RPMI8226 (cell line): ENCODE measurements around the gene ALG6.
"Not testable (repeated sequence)": the region's sequence is repeated elsewhere in the genome, so short reads cannot be mapped to it uniquely, and the experiment has no call there.

Experiments
- DNase-seq: peaks from one replicate; pipeline ENCODE4 v3.0.0-alpha.2; 2015

The ALG6 gene

GRCh38 chr1:63328781-63329180 is 38.6 kb upstream of the ALG6 start:
- DNase-seq = no peak

DNA sequence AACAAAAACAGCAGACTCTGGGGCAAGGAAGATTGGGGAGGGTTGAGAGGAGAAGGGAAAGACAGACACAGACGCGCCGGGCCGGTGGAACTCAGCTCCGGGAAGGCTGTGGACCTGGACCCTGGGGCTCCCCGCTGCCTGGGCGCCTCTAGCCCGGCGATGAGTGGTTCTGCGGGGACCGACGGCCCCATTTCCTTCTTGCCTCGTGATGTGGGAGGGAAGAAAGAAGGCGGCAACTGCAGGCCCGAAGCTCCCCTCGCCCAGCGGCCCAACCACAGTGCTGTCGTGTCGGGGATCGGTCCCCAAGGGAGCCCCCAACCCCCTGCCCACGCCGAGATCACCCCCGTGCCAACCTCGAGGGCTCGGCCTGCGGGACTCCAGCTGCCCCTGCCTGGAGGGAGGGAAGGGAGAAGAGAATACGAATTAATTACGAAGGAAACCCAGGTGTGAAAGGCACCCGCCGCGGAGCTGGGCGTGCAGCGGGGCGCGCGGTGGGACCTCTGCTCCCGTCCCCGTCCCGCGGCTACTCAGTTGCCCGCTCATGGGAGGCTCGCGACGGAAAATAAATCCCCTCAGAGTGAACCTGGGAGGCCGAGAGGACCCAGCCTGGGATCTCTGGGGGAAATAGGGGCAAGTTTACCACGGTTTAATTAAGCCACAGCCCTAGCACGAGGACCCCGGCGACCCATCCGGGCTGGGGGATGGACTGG is 37.7 kb upstream of the ALG6 start:
- DNase-seq = no peak

DNA sequence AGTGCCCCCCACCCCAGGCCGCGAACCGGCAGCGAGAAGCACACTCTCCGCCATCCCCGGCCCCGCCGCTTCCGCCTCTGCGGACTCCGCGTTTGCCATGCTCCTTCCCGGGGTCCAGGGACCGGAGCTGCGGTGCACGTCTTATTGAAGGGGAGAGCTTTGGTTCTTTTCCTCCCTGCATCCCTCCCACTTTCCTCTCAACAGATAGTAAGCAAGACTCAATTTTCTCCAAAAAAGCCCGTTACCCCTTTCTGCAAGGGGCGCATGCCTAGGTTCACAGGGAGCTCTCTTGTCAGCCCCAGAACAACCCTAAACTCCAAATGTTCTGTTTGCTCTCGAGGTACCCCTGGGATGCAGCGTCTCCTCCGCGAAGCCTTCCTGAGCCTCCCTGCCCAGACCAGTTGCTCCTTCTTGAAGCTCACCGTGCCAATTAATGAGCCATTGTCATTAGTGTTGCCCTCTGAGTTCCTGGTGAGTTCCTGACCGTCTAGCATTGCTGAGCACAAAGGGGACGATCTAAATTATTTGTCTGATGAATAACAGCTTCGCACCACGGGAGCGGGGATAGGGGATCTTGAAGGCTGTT is 37.0 kb upstream of the ALG6 start:
- no peak for DNase-seq

DNA sequence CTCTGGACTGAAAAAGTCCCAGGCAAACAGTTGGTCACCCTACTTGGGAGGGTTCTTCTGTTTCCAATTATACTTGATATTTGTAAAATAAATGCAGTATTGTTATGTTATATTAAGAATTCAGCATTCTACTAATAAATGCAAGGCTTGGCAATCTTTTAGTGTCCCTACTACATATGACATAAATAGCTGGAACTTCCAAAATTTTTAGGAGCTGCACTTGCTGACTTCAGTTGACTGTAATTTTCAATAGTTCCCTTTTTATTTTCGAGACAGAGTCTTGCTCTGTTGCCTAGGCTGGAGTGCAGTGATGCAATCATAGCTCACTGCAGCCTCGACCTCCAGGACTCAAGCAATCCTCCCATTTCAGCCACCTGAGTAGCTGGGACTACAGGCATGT is 25.0 kb upstream of the ALG6 start:
- DNase-seq = no peak

GRCh38 chr1:63343922-63344321 is 23.5 kb upstream of the ALG6 start:
- DNase-seq = no peak

DNA sequence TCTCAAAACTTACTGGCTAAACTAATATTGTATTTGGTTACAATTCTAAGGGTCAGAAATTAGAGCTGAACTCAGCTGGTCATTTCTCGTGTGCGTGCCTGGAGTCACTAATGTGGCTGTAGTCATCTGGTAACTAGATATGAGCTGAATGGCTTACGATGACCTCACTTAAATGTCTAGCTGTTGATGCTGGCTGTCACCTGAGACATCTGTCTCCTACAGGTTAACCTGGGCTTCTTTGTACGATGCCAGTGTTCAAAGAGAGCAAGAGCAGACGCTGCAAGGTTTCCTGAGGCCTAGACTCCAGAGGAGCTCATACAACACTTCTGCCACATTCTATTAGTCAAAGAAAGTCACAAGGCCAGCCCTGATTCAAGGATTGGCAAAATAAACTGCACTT is 17.1 kb upstream of the ALG6 start:
- DNase-seq = no peak

DNA sequence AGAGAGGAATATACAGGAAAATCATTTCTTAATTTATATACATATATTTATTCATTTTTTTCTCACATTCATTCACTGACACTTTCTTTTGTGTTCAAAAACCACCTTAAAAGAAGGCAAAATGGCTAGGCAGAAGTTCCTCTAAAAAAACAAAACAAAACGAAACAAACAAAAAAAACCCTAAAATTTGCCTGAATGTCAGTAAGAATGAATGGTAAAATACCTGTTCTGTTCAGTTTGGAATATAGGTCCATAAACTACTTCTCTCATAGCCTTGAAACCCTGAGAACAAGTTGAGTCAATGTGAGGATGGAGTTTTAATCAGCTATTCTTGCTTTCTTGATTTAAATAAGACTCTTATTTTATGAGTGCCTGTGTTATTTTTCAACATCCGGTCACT is 14.7 kb upstream of the ALG6 start:
- DNase-seq = no peak

DNA sequence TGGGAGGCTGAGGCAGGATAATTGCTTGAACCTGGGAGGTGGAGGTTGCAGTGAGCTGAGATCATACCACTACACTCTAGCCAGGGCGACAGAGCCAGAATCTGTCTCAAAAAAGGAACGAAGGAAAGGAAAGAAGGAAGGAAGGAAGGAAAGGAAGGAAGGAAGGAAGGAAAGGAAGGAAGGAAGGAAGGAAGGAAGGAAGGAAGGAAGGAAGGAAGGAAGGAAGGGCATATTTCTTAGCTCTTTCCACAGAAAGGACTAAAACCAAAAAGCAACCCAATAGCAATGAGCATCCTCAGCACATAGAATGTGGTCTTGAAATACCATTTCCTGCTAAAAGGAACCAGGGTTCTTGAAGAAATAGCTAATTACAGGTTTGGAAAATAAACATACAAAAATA is 11.2 kb upstream of the ALG6 start:
- DNase-seq = not testable (repeated sequence)

GRCh38 chr1:63359561-63359960 is 7.9 kb upstream of the ALG6 start:
- no peak for DNase-seq

GRCh38 chr1:63362073-63362472 is 5.4 kb upstream of the ALG6 start:
- DNase-seq = no peak

DNA sequence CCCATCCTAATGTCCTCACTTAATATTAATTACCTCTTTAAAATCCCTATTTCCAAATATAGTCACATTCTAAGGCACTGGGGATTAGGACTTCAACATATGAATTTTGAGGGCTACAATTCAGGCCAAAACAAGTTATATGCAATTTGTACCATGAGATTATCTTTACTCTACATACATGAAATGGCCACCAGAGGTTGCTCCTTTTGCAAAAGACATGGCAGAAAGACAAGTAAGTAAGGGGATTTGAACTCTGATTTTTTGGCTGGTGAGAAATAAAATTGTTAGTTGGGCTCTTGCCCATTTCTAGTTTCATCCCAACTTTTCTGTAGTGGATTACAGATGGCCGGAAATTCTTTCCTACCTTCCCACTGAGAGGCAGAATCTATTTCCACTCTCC is 4.8 kb upstream of the ALG6 start:
- DNase-seq = no peak

GRCh38 chr1:63363014-63363413 is 4.4 kb upstream of the ALG6 start:
- DNase-seq = no peak

DNA sequence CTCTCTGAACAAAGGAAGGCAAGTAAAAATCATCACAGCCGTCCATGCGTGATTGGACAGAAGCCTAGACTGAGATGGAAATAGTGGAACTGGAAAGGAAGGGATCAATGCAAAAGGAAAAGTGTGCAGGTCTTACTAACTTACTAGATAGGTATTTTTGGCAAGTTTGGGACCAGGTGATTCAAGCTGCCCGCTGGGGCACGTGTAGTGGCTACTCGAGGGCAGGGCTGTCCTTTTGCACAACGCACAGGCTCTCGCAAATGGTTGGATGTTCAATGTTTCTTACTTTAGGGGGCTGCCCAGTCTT is 566 bp upstream of the ALG6 start:
- DNase-seq = no peak

- no peak for DNase-seq
These were observed 704 bp downstream of the ALG6 start for GRCh38 chr1:63368131-63368530.

GRCh38 chr1:63379583-63379982 is 12.2 kb downstream of the ALG6 start:
- DNase-seq = no peak

GRCh38 chr1:63381741-63382140 is 14.3 kb downstream of the ALG6 start:
- DNase-seq = no peak

DNA sequence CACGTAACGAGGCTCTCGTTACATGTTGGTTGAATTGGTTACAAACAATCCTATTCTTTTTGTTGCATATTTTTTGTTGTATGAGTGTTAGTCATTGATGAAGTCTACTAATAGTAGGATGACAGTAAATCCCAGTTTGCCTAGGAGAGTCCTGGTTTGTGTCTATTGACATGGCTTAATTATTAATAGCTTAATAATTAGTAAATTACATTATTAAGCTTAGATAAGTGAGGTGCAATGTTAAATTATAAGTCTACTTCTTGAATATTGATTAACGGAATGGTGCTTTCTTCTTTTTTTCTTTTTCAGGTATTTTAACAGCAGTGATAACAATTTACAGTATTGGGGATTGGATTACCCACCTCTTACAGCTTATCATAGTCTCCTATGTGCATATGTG is 34.5 kb downstream of the ALG6 start:
- no peak for DNase-seq

- no peak for DNase-seq
These were observed 36.0 kb downstream of the ALG6 start for GRCh38 chr1:63403386-63403785.

GRCh38 chr1:63405021-63405420 is 37.6 kb downstream of the ALG6 start:
- no peak for DNase-seq

- no peak for DNase-seq
These were observed 38.6 kb downstream of the ALG6 start for GRCh38 chr1:63405987-63406386.

DNA sequence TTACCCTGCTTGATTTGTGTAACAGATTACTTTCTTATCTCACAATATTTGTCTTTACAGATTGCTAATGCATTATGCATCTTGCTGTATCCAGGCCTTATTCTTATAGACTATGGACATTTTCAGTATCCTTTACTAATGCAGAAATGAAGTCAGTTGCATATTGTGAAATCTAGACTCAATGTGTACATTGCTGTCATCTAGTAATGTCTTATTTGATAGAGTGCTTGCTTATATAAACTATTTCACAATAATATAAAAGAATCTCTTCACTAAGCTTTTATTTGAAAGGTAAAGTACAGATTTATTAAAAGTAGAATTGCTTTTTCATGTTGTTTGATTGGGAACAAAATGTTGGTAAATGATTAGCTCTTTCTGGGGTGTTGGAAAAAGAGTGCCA is 39.6 kb downstream of the ALG6 start:
- no peak for DNase-seq

DNA sequence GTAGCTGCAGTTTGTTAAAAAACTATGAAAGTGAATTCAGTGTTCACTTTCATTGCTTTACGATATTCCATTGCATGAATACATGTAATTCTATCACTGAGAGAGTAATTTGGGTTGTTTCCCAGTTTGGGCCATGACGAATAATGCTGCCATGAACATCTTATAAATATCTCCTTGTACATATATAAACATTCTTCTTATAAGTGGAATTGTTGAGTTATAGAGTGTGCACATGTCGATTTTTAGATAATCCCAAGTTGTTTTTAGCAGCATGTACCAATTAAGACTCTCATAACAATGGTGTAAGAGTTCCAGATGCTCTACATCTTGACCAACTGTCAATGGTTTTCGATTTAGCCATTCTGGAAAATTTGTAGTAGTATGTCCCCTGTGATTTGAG is 40.9 kb downstream of the ALG6 start:
- DNase-seq = no peak

- DNase-seq = no peak
These were observed 43.6 kb downstream of the ALG6 start for GRCh38 chr1:63411066-63411465.

DNA sequence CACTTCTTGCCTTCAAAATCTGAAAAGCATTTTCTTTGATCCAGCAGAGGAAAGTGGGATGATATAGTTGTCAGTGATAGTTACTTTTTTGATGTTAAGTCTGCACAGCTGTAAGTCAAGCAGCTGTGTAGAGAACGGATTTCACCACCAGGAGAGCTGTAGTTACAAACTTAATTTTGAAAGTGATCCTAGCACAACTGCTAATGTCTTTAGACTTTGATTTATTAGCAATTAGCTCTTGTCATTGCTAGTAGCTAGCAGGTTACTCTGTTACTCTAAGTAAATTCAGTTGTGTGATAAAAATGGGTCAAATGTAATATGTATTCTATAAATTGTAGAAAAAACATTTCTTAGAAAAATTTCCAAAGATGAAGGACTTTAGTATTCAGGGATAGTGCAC is 46.0 kb downstream of the ALG6 start:
- DNase-seq = no peak

DNA sequence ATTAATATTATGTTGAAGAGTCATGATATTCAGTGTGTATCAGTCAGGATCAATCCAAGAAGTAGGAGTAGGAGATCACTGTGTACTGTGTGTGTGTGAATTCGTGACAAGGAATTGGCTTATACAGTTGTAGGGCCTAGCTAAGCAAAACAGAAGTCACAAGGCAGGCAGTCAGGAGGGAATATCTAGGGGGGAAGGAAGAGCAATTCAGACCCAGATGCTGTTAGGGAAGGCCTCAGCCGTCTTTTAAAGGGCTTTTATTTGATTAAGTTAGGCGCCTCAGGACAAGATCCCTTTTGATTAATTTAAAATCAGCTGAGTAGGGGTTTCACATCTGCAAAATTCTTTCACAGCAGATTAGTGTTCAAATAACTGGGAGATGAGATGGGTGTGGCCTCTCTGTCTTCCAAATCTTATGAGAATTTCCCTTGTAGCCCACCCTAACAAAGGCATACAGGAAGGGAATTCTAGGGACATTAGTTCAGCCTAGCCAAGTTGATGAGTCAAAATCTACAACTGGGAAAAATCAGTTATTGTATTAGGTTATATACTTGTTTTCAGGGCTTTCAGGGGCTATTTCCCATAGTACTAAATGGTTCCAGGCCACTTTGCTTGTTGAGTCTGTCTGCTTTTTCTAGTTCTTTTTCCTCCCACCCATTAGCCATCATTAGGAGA is 47.4 kb downstream of the ALG6 start:
- no peak for DNase-seq
